ENCODE measurements around the gene DSE. TPM values are rescaled to one million over a fixed set of nuclear protein-coding genes. Genes with fewer than 3 reads are reported as not detected.

Gene DSE
- polyA plus RNA-seq, 2 of the 4 experiments (the other 2 are of a cell fraction), result 20.2 to 22.7 TPM

GRCh38 chr6:116327803-116328527, 42.8 kb upstream of the DSE start:
- no peak overlapping the region for H3K4me3 ChIP-seq
- ChIA-PET CTCF (no interaction called here), POLR2A (no interaction called here)
- no peaks in the 10 kb centered on the region for H3K4me1 ChIP-seq
- ATAC-seq, result no peak
- FAIRE-seq, result no peak
- no peak for DNase-seq (ENCODE audit: low read depth in 1 of 2, low spot score in 1 of 2)
- H3K27ac ChIP-seq, result no peak overlapping the region
- WGBS (ENCODE audit: missing lambda C conversion rate), result 80% methylated on average over 6 of the region's 6 CpGs
- H3K4me2 ChIP-seq, result no peak overlapping the region
- TF ChIP-seq CHD2 (IDR thresholded peaks at IDR 0.05; ENCODE audit: low read length, partially characterized antibody), result no peak
- no peak for TF ChIP-seq FOSB (CRISPR knock-in tag; IDR thresholded peaks at IDR 0.05)
- TF ChIP-seq FOXS1 (CRISPR knock-in tag; IDR thresholded peaks at IDR 0.05), result no peak
- TF ChIP-seq HEYL (CRISPR knock-in tag; IDR thresholded peaks at IDR 0.05), result no peak
- TF ChIP-seq BCL3 (IDR thresholded peaks at IDR 0.05), result no peak
- no peak for TF ChIP-seq RNF2 (IDR thresholded peaks at IDR 0.05; ENCODE audit: borderline replicate concordance, low read depth)
- TF ChIP-seq POLR2A (IDR thresholded peaks at IDR 0.05; ENCODE audit: low read length), result no peak
- TF ChIP-seq JUNB (IDR thresholded peaks at IDR 0.05), result no peak
- TF ChIP-seq EHF (CRISPR knock-in tag; IDR thresholded peaks at IDR 0.05), result no peak
- TF ChIP-seq ESRRA (IDR thresholded peaks at IDR 0.05; ENCODE audit: borderline replicate concordance, low read length), result no peak
- no peak for TF ChIP-seq HOXB5 (CRISPR knock-in tag; IDR thresholded peaks at IDR 0.05)
- no peak for TF ChIP-seq BHLHE40 (IDR thresholded peaks at IDR 0.05; ENCODE audit: low read depth, low read length)
- H3K9me3 ChIP-seq, result no peaks in the 10 kb centered on the region

- 95% methylated on average over 1 of the region's 1 CpG for WGBS (ENCODE audit: missing lambda C conversion rate)
- H3K4me1 ChIP-seq, result no peaks in the 10 kb centered on the region
- ChIA-PET CTCF (no interaction called here), POLR2A (no interaction called here)
- no peak overlapping the region for H3K4me2 ChIP-seq
- H3K9me3 ChIP-seq, result no peaks in the 10 kb centered on the region
- ATAC-seq, result no peak
- H3K27ac ChIP-seq, result no peak overlapping the region
- DNase-seq (ENCODE audit: low read depth in 1 of 2, low spot score in 1 of 2), result no peak
- no peak for FAIRE-seq
- TF ChIP-seq USF2 (IDR thresholded peaks at IDR 0.05) (no peak), RARB (CRISPR knock-in tag; IDR thresholded peaks at IDR 0.05) (no peak)
- H3K4me3 ChIP-seq, result no peak overlapping the region
These were observed 42.2 kb upstream of the DSE start for GRCh38 chr6:116328528-116328903.

- no peak for FAIRE-seq
- H3K4me3 ChIP-seq, result no peak overlapping the region
- ChIA-PET CTCF (interaction anchor here (1.2 kb wide), 1 partner anchor 118 kb away, joined by 5 read pairs; no protein-coding TSS in a partner anchor), POLR2A (no interaction called here)
- H3K27ac ChIP-seq, result no peak overlapping the region
- H3K9me3 ChIP-seq, result no peaks in the 10 kb centered on the region
- no peak for DNase-seq (ENCODE audit: low read depth in 1 of 2, low spot score in 1 of 2)
- H3K4me1 ChIP-seq, result no peaks in the 10 kb centered on the region
- no peak for TF ChIP-seq CBX8 (IDR thresholded peaks at IDR 0.05)
- no peak for TF ChIP-seq SREBF2 (IDR thresholded peaks at IDR 0.05)
- no peak for TF ChIP-seq HEYL (CRISPR knock-in tag; IDR thresholded peaks at IDR 0.05)
- no peak for TF ChIP-seq POLR2A (IDR thresholded peaks at IDR 0.05; ENCODE audit: low read length)
- no peak for TF ChIP-seq JUN (IDR thresholded peaks at IDR 0.05)
- ATAC-seq, result no peak
- H3K4me2 ChIP-seq, result no peak overlapping the region
These were observed 41.6 kb upstream of the DSE start for GRCh38 chr6:116329156-116329555.

- POLR2A ChIA-PET, result no interaction called here
- 95% methylated on average over 1 of the region's 1 CpG for WGBS (ENCODE audit: missing lambda C conversion rate)
- Histone ChIP-seq H3K4me2 (no peak overlapping the region), H3K27ac (no peak overlapping the region), H3K4me1 (no peaks in the 10 kb centered on the region), H3K9me3 (no peaks in the 10 kb centered on the region), H3K4me3 (no peak overlapping the region)
- no peak for ATAC-seq
- no peak for TF ChIP-seq JUN (IDR thresholded peaks at IDR 0.05)
- no peak for DNase-seq (ENCODE audit: low read depth in 1 of 2, low spot score in 1 of 2)
- CTCF ChIA-PET, result interaction anchor here (0.9 to 1.3 kb wide), 2 partner anchors 21 to 231 kb away, joined by 3 read pairs; no protein-coding TSS in a partner anchor
- FAIRE-seq, result no peak
These were observed 40.2 kb upstream of the DSE start for GRCh38 chr6:116330511-116330910.

- Histone ChIP-seq H3K4me3 (no peak overlapping the region), H3K4me2 (no peak overlapping the region), H3K9me3 (no peaks in the 10 kb centered on the region), H3K27ac (no peak overlapping the region), H3K4me1 (no peaks in the 10 kb centered on the region)
- DNase-seq (ENCODE audit: low read depth in 1 of 2, low spot score in 1 of 2), result no peak
- ChIA-PET POLR2A (no interaction called here), CTCF (no interaction called here)
- FAIRE-seq, result no peak
- no peak for ATAC-seq
- TF ChIP-seq SMC3 (IDR thresholded peaks at IDR 0.05) (no peak), HDAC2 (IDR thresholded peaks at IDR 0.05) (no peak), NR3C1 (IDR thresholded peaks at IDR 0.05) (no peak), ZFP36 (IDR thresholded peaks at IDR 0.05; ENCODE audit: borderline replicate concordance, partially characterized antibody) (no peak), ZSCAN20 (CRISPR knock-in tag; IDR thresholded peaks at IDR 0.05) (no peak), MAFK (IDR thresholded peaks at IDR 0.05; ENCODE audit: partially characterized antibody) (no peak), RNF2 (IDR thresholded peaks at IDR 0.05; ENCODE audit: borderline replicate concordance, low read depth) (no peak), JUN (IDR thresholded peaks at IDR 0.05) (no peak), CHD4 (IDR thresholded peaks at IDR 0.05; ENCODE audit: borderline replicate concordance) (no peak), HOXA7 (CRISPR knock-in tag; IDR thresholded peaks at IDR 0.05) (no peak)
These were observed 38.7 kb upstream of the DSE start for GRCh38 chr6:116332096-116332495.
